Uterus (tissue), 4 donors: ENCODE results near the gene PIGBOS1. TPM values are rescaled to one million over a fixed set of nuclear protein-coding genes. Genes with fewer than 3 reads are reported as not detected.

ENCODE experiments used
- DNase-seq, 2 donors: peaks; one replicate each; pipeline ENCODE4 v3.0.0-alpha.2; 2019 to 2020
- H3K27ac ChIP-seq, 2 donors: fragments of 200-600 bp; sonication (generic); 1 replicate in 1 of 2; 2 replicates in 1 of 2; pipeline ENCODE4 v1.5.1; 2016 to 2018
- H3K27me3 ChIP-seq, 2 donors: fragments of 200-600 bp; sonication (generic); one replicate each; pipeline ENCODE4 v1.5.1; 2018 to 2019; ENCODE audit warnings: control low read depth in 1 of 2
- H3K36me3 ChIP-seq, 2 donors: fragments of 200-600 bp; sonication (generic); one replicate each; pipeline ENCODE4 v1.5.1; 2019; ENCODE audit warnings: control low read depth in 1 of 2
- H3K4me1 ChIP-seq, 2 donors: fragments of 200-600 bp; sonication (generic); one replicate each; pipeline ENCODE4 v1.5.1; 2018 to 2019; ENCODE audit warnings: control low read depth in 1 of 2
- H3K4me3 ChIP-seq, 2 donors: fragments of 200-600 bp; sonication (generic); 1 replicate in 1 of 2; 2 replicates in 1 of 2; pipeline ENCODE4 v1.5.1; 2018 to 2019; ENCODE audit warnings: mild to moderate bottlenecking in 1 of 2
- H3K9me3 ChIP-seq, 2 donors: fragments of 200-600 bp; sonication (generic); one replicate each; pipeline ENCODE4 v1.5.1; 2019; ENCODE audit warnings: control low read depth in 1 of 2
- POLR2A ChIP-seq, 2 donors: fragments of 450-650 bp; IDR thresholded peaks; one replicate each; pipeline ENCODE4 v1.6.1; 2016; ENCODE audit warnings: antibody characterized with exemption in 2 of 2, mild to moderate bottlenecking in 1 of 2, moderate library complexity in 1 of 2
- intact Hi-C: fragments of 100-400 bp; cut with DNase I; formaldehyde crosslinking; loops from one replicate; pipeline ENCODE4 v1.15.1; 2023; ENCODE audit warnings: low total_unique reads
- total RNA-seq, 4 donors: library from RNA; depleted of rRNA in 3 of 4; stranded (reverse); fragments of >200 nt in 3 of 4; gene quantifications; one replicate each; pipeline versions ENCODE4 v1.1.0 to v1.2.4, GENCODE V29; 2014 to 2023
- TF ChIP-seq, protein P1 (sequence below), 4 experiments: fragments of 200-600 bp in 2 of 4; fragments of 450-650 bp in 2 of 4; sonication (generic) in 2 of 4; IDR thresholded peaks; one replicate each; pipeline ENCODE4 v1.5.1; 2016 to 2019; ENCODE audit warnings: antibody characterized with exemption in 4 of 4, mild to moderate bottlenecking in 2 of 4, moderate library complexity in 1 of 4
- donor health status: DM: yes; HTN: yes; CAD: no.

PIGBOS1 gene
- total RNA-seq, 4 donors from 2014 or later: 0.59 to 25.9 (median 14.2) TPM

DNA sequence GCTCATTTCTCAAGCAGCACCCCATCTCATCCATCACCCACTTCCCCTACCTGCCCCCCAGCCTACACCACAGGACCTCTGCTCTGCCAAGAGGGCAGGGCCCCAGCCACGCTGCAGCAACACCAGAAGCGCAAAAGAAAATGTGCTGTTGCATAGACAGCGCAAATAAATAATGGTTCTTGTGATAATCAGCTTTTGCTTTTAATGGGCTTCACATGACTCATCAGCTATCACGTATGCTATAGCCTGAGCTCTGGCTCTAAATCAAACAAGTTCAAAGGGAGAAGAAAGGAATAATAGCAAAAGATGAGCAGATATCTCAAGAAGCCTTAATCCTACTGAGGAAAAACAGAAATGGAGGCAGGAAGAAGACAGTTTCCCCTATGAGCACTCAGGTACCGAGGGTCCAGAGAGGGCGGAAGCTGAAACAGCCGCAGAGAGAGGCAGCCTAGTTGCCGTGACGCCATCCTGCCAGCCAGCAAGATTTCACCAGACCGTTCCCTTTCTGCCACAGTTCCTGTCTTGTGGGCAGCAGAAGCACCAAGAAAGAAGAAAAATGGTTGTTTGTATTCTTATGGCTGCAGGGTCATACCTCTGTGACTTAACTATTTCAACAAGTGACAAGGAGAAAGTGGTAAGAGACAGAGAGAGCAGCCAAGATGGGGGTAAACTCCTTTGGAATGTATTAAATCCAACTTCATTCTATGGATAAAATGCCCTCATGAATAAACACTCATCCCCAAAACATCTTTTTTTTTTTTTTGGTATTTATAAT is 51.3 kb downstream of the PIGBOS1 start:
- no peak for DNase-seq
- H3K27ac ChIP-seq: peak overlapping the region in 1 of 2 donors; percentile 11
- TF ChIP-seq, protein P1, sequence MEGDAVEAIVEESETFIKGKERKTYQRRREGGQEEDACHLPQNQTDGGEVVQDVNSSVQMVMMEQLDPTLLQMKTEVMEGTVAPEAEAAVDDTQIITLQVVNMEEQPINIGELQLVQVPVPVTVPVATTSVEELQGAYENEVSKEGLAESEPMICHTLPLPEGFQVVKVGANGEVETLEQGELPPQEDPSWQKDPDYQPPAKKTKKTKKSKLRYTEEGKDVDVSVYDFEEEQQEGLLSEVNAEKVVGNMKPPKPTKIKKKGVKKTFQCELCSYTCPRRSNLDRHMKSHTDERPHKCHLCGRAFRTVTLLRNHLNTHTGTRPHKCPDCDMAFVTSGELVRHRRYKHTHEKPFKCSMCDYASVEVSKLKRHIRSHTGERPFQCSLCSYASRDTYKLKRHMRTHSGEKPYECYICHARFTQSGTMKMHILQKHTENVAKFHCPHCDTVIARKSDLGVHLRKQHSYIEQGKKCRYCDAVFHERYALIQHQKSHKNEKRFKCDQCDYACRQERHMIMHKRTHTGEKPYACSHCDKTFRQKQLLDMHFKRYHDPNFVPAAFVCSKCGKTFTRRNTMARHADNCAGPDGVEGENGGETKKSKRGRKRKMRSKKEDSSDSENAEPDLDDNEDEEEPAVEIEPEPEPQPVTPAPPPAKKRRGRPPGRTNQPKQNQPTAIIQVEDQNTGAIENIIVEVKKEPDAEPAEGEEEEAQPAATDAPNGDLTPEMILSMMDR (IDR thresholded peaks at IDR 0.05): no peak
- TF ChIP-seq POLR2A (IDR thresholded peaks at IDR 0.05): no peak
- no peaks in the 10 kb centered on the region for H3K27me3 ChIP-seq
- H3K4me1 ChIP-seq: no peaks in the 10 kb centered on the region
- no peak overlapping the region for H3K4me3 ChIP-seq
- H3K36me3 ChIP-seq: no peaks in the 10 kb centered on the region
- no peaks in the 10 kb centered on the region for H3K9me3 ChIP-seq
- intact Hi-C loops: no loop called here

Other genes with a start within 250 kb of the PIGBOS1 start
- gene RSL24D1, start 122.2 kb downstream of the PIGBOS1 start, total RNA-seq: 100 to 1,000 TPM; 116 to 162 (median 120) TPM
- 10 to 100 TPM in 3 of 4 donors, 1 to 10 TPM in 1; 6.4 to 32.9 (median 16.5) TPM for gene RAB27A, start 29.3 kb downstream of the PIGBOS1 start, total RNA-seq
- gene PIGB, start 99 bp upstream of the PIGBOS1 start, total RNA-seq: 10 to 100 TPM in 2 of 4 donors, 1 to 10 TPM in 1, under 1 TPM in 1; 0.51 to 22.3 (median 10.9) TPM
- 10 to 100 TPM; 50.1 to 79.7 (median 68.3) TPM for gene CCPG1, start 89.2 kb upstream of the PIGBOS1 start, total RNA-seq
- 1 to 10 TPM in 1 of 4 donors, not detected in 3; 1.4 TPM for gene PIERCE2, start 89.4 kb upstream of the PIGBOS1 start, total RNA-seq
- gene DNAAF4, start 189.1 kb upstream of the PIGBOS1 start, total RNA-seq: 1 to 10 TPM in 3 of 4 donors, not detected in 1; 1.5 to 5.3 (median 1.6) TPM